DND-41 (cell line): Measurements from ENCODE around the gene TFEB.

Experiments used
- EZH2 ChIP-seq: IDR thresholded peaks from 3 replicates; pipeline ENCODE4 v1.6.1; 2012; ENCODE audit warnings: borderline replicate concordance, low read depth, mild to moderate bottlenecking, moderate library complexity, low read length, inconsistent platforms; ENCODE audit not compliant: severe bottlenecking
- TF ChIP-seq, protein P1 (sequence below): IDR thresholded peaks from 2 replicates; pipeline ENCODE4 v1.5.1; 2012; ENCODE audit warnings: borderline replicate concordance, low read length, moderate library complexity, mild to moderate bottlenecking; ENCODE audit not compliant: poor library complexity, severe bottlenecking; ENCODE audit errors: extremely low read depth

DNA sequence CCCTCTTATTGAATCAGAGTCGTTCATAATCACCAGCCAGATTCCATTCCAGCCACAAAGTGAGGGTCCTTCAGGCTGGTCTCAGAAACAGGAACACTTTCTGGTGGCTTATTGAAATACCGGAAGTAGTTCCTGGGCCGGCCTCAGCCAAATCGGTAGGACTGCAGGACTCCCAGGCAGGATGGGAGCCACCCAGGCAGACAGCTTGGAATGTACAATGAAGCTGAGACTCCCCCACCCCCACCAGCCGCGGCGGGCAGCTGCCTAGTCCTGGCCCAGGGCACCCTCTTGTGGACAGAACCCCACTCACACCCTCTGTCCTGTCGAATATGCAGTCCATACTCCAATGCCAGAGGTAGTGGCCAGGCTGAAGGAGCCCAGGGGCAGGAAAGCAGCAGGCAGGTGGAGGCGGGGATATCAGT, 53.3 kb downstream of the TFEB start:
- TF ChIP-seq, protein P1, sequence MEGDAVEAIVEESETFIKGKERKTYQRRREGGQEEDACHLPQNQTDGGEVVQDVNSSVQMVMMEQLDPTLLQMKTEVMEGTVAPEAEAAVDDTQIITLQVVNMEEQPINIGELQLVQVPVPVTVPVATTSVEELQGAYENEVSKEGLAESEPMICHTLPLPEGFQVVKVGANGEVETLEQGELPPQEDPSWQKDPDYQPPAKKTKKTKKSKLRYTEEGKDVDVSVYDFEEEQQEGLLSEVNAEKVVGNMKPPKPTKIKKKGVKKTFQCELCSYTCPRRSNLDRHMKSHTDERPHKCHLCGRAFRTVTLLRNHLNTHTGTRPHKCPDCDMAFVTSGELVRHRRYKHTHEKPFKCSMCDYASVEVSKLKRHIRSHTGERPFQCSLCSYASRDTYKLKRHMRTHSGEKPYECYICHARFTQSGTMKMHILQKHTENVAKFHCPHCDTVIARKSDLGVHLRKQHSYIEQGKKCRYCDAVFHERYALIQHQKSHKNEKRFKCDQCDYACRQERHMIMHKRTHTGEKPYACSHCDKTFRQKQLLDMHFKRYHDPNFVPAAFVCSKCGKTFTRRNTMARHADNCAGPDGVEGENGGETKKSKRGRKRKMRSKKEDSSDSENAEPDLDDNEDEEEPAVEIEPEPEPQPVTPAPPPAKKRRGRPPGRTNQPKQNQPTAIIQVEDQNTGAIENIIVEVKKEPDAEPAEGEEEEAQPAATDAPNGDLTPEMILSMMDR, result peak; percentile 78
- TF ChIP-seq EZH2, result no peak
